ENCODE measurements around the gene RAPGEF6. TPM values are rescaled to one million over a fixed set of nuclear protein-coding genes. Genes with fewer than 3 reads are reported as not detected.

The RAPGEF6 gene
- total and polyA plus RNA-seq, 9 of the 15 experiments (the other 6 are each of a cell fraction or from before 2014, with no cell fraction given), result 2.7 to 23.4 (median 12.7) TPM

DNA sequence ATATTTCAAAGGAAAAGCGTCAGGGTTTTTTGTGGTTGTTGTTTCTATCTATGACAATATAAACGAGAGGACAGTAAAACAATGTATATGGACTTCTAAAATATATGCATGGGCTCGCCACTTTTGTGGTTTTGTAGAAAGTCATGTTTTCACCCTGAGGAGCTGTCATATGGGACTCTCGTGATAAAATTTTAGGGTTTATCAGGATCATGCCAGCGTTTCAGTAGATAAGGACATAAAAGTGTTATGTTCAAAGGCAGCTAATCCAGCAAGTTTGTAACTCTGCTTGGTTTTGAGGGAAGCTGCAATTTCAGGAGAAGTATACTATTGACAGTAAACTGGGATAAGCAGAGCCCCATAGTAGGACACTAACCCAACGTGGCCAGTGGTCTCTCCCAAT is 250.9 kb downstream of the RAPGEF6 start:
- Histone ChIP-seq H3K4me2 (ENCODE audit: insufficient read depth, low read length) (peak overlapping the region; percentile 40), H3K9ac (ENCODE audit: insufficient read depth in 1 of 2, low read depth in 2 of 2, low read length in 2 of 2) (peak overlapping the region in 1 of 2 experiments; percentile 28; a peak in 2 of 4 replicates), H3K27me3 (ENCODE audit: control insufficient read depth in 2 of 2, insufficient read depth in 2 of 2, low read length in 2 of 2) (no peaks in the 10 kb centered on the region), H4K20me1 (replicated peaks; ENCODE audit: control insufficient read depth, insufficient read depth, low read length) (no peaks in the 10 kb centered on the region), H3K79me2 (ENCODE audit: control insufficient read depth, insufficient read depth, low read length) (peaks cover 57% of the 10 kb centered on the region), H3K9me3 (replicated peaks; ENCODE audit: control insufficient read depth, insufficient read depth, low read depth, low read length) (no peaks in the 10 kb centered on the region), H3K4me3 (no peak overlapping the region), H3K4me1 (replicated peaks in 1 of 2; ENCODE audit: control insufficient read depth in 2 of 2, insufficient read depth in 2 of 2, low read length in 2 of 2) (peaks cover 8 to 53% of the 10 kb centered on the region in 2 experiments), H2AFZ (ENCODE audit: low read depth, low read length) (no peak overlapping the region), H3K9me1 (ENCODE audit: control insufficient read depth, insufficient read depth, low read length) (no peaks in the 10 kb centered on the region), H3K36me3 (ENCODE audit: control insufficient read depth, insufficient read depth, low read length) (peaks cover 36% of the 10 kb centered on the region), H3K27ac (ENCODE audit: extremely low read depth, low read depth, low read length) (peak overlapping the region; percentile 42; the same call in 2 of the 3 replicates)
- ATAC-seq, result no peak
- intact Hi-C loops (cut with micrococcal nuclease), result loop anchor here (5.0 to 10.0 kb wide), 2 partner anchors 272 to 489 kb away; no protein-coding TSS in a partner anchor
- POLR2A ChIA-PET, result interaction anchor here (0.6 to 1.5 kb wide), 4 partner anchors 11 to 233 kb away, joined by 3 to 8 read pairs (median 4); no protein-coding TSS in a partner anchor
- in situ Hi-C loops (cut with MboI), result loop anchor here (5.0 to 25.0 kb wide), 2 partner anchors 217 to 497 kb away; partner anchors contain the start of gene HINT1
- BruUV-seq (replicated peaks), result no TSS peak
- WGBS (ENCODE audit: insufficient coverage, low coverage, missing lambda C conversion rate), result 2% methylated on average over 6 of the region's 6 CpGs
- no peak for FAIRE-seq
- CTCF ChIA-PET (ENCODE audit: low intra/inter-chr PET ratio), result no interaction called here
- DNase-seq (ENCODE audit: extremely low read depth in 1 of 4, low spot score in 3 of 4), result peak in 2 of 4 experiments; percentile 30 to 52
- TF ChIP-seq ADNP (tag; IDR thresholded peaks at IDR 0.05) (0 out of 2 replicates have a peak, but pooled peaks have one; percentile 40), ZNF140 (CRISPR knock-in tag; IDR thresholded peaks at IDR 0.05) (no peak), DPF2 (IDR thresholded peaks at IDR 0.05) (peak; percentile 62), FOXM1 (IDR thresholded peaks at IDR 0.05; ENCODE audit: low read depth) (0 out of 2 replicates have a peak, but pooled peaks have one; percentile 15), FOXM1 (CRISPR knock-in tag; IDR thresholded peaks at IDR 0.05; ENCODE audit: low read depth) (no peak), CBX5 (IDR thresholded peaks at IDR 0.05; ENCODE audit: borderline replicate concordance, low read depth) (no peak), CBX2 (IDR thresholded peaks at IDR 0.05; ENCODE audit: insufficient read depth, low read length, poor library complexity, severe bottlenecking) (no peak), CTBP1 (IDR thresholded peaks at IDR 0.05; ENCODE audit: borderline replicate concordance) (no peak; the same call in 1 of the 2 replicates), ZNF133 (CRISPR knock-in tag; IDR thresholded peaks at IDR 0.05) (no peak), MTA2 (IDR thresholded peaks at IDR 0.05; ENCODE audit: low read depth) (peak; percentile 21; the same call in 1 of the 2 replicates), RCOR1 (IDR thresholded peaks at IDR 0.05; ENCODE audit: borderline replicate concordance in 1 of 2, low read depth in 2 of 2, low read length in 2 of 2) (peak in 1 of 2 experiments; percentile 26; a peak in 1 of 4 replicates), RBBP5 (IDR thresholded peaks at IDR 0.05; ENCODE audit: borderline replicate concordance, insufficient read depth, low read length, poor library complexity, severe bottlenecking) (no peak), HDAC3 (IDR thresholded peaks at IDR 0.05; ENCODE audit: borderline replicate concordance, partially characterized antibody) (no peak), PCBP1 (IDR thresholded peaks at IDR 0.05; ENCODE audit: low read depth, low read length, poor library complexity, severe bottlenecking) (no peak), EP300 (IDR thresholded peaks at IDR 0.05; ENCODE audit: low read length) (peak; percentile 32; the same call in 1 of the 2 replicates), FOS (IDR thresholded peaks at IDR 0.05; ENCODE audit: extremely low read depth, insufficient read length) (no peak), CBFA2T2 (conservative IDR thresholded peaks at IDR 0.05) (0 out of 2 replicates have a peak, but pooled peaks have one; percentile 15)
- TF ChIP-seq, protein P1, sequence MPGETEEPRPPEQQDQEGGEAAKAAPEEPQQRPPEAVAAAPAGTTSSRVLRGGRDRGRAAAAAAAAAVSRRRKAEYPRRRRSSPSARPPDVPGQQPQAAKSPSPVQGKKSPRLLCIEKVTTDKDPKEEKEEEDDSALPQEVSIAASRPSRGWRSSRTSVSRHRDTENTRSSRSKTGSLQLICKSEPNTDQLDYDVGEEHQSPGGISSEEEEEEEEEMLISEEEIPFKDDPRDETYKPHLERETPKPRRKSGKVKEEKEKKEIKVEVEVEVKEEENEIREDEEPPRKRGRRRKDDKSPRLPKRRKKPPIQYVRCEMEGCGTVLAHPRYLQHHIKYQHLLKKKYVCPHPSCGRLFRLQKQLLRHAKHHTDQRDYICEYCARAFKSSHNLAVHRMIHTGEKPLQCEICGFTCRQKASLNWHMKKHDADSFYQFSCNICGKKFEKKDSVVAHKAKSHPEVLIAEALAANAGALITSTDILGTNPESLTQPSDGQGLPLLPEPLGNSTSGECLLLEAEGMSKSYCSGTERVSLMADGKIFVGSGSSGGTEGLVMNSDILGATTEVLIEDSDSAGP (CRISPR knock-in tag; IDR thresholded peaks at IDR 0.05), result no peak
- TF ChIP-seq, protein P2, sequence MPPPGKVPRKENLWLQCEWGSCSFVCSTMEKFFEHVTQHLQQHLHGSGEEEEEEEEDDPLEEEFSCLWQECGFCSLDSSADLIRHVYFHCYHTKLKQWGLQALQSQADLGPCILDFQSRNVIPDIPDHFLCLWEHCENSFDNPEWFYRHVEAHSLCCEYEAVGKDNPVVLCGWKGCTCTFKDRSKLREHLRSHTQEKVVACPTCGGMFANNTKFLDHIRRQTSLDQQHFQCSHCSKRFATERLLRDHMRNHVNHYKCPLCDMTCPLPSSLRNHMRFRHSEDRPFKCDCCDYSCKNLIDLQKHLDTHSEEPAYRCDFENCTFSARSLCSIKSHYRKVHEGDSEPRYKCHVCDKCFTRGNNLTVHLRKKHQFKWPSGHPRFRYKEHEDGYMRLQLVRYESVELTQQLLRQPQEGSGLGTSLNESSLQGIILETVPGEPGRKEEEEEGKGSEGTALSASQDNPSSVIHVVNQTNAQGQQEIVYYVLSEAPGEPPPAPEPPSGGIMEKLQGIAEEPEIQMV (tag; conservative IDR thresholded peaks at IDR 0.05; ENCODE audit: low read depth), result no peak
- TF ChIP-seq, protein P3, sequence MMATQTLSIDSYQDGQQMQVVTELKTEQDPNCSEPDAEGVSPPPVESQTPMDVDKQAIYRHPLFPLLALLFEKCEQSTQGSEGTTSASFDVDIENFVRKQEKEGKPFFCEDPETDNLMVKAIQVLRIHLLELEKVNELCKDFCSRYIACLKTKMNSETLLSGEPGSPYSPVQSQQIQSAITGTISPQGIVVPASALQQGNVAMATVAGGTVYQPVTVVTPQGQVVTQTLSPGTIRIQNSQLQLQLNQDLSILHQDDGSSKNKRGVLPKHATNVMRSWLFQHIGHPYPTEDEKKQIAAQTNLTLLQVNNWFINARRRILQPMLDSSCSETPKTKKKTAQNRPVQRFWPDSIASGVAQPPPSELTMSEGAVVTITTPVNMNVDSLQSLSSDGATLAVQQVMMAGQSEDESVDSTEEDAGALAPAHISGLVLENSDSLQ (IDR thresholded peaks at IDR 0.05), result 0 out of 2 replicates have a peak, but pooled peaks have one; percentile 4

Measured in K562 (cell line).